SK-N-SH (cell line): Measurements from ENCODE around the gene FADS2. TPM values are rescaled to one million over a fixed set of nuclear protein-coding genes. Genes with fewer than 3 reads are reported as not detected.

Experiments used
- CTCF ChIA-PET: fragments of 300-600, 350-600 bp; formaldehyde crosslinking; extraction: SDS; loops from one replicate; lab custom pipeline; 2021; lab: Yijun Ruan, JAX
- POLR2A ChIA-PET: fragments of 350-600 bp; sonication (Branson Sonifier 250); formaldehyde crosslinking; extraction: SDS; loops from one replicate; lab custom pipeline; 2020; ENCODE audit warnings: antibody characterized with exemption, inconsistent platforms; lab: Yijun Ruan, JAX
- DNase-seq: peaks from one replicate; pipeline ENCODE4 v3.0.0; 2012
- H2AFZ ChIP-seq: fragments of 200-600 bp; sonication (generic); 2 replicates; pipeline ENCODE4 v1.8.1; 2016; ENCODE audit warnings: antibody characterized with exemption, mild to moderate bottlenecking, low read depth
- H3F3A ChIP-seq: fragments of 200-600 bp; sonication (generic); replicated peaks from 2 replicates; pipeline ENCODE3; 2016; ENCODE audit warnings: antibody characterized with exemption, mild to moderate bottlenecking; ENCODE audit not compliant: insufficient read depth
- H3K27ac ChIP-seq, 2 experiments: fragments of 200-500 bp in 1 of 2; fragments of 200-600 bp in 1 of 2; sonication (Bioruptor generic) in 1 of 2; sonication (generic), shearing (Covaris generic) in 1 of 2; 2 replicates each; pipeline versions ENCODE4 v1.5.1 to v1.6.1; 2014 to 2016; ENCODE audit warnings: low read depth in 2 of 2, inconsistent platforms in 1 of 2, low read length in 1 of 2, mild to moderate bottlenecking in 1 of 2, mixed read lengths in 1 of 2
- H3K27me3 ChIP-seq: fragments of 200-600 bp; sonication (generic), shearing (Covaris generic); 2 replicates; pipeline ENCODE4 v1.6.1; 2016; ENCODE audit warnings: mixed run types; ENCODE audit not compliant: insufficient read depth
- H3K36me3 ChIP-seq, 2 experiments: fragments of 200-500 bp in 1 of 2; fragments of 200-600 bp in 1 of 2; sonication (Bioruptor generic) in 1 of 2; sonication (generic) in 1 of 2; replicated peaks in 1 of 2; 2 replicates each; pipeline versions ENCODE3 to v1.5.1; 2014 to 2016; ENCODE audit warnings: low read length in 1 of 2, mild to moderate bottlenecking in 1 of 2; ENCODE audit not compliant: insufficient read depth in 2 of 2, control insufficient read depth in 1 of 2
- H3K4me1 ChIP-seq, 2 experiments: fragments of 200-500 bp in 1 of 2; fragments of 200-600 bp in 1 of 2; sonication (Bioruptor generic) in 1 of 2; sonication (generic), shearing (Covaris generic) in 1 of 2; 2 replicates each; pipeline versions ENCODE4 v1.5.1 to v1.6.1; 2014 to 2016; ENCODE audit warnings: low read depth in 1 of 2, low read length in 1 of 2, mixed run types in 1 of 2; ENCODE audit not compliant: insufficient read depth in 2 of 2, control insufficient read depth in 1 of 2
- H3K4me2 ChIP-seq: fragments of 200-600 bp; sonication (generic), shearing (Covaris generic); 2 replicates; pipeline ENCODE4 v1.6.1; 2017; ENCODE audit warnings: mixed run types
- H3K4me3 ChIP-seq, 2 experiments: fragments of 200-500 bp in 1 of 2; fragments of 200-600 bp in 1 of 2; sonication (Bioruptor generic) in 1 of 2; sonication (generic), shearing (Covaris generic) in 1 of 2; 2 replicates each; pipeline versions ENCODE4 v1.5.1 to v1.8.1; 2014 to 2016; ENCODE audit warnings: low read depth in 2 of 2, inconsistent platforms in 1 of 2, low read length in 1 of 2, mild to moderate bottlenecking in 1 of 2, mixed read lengths in 1 of 2, moderate library complexity in 1 of 2
- H3K79me2 ChIP-seq: fragments of 200-600 bp; sonication (generic); 2 replicates; pipeline ENCODE4 v1.8.1; 2017; ENCODE audit warnings: mild to moderate bottlenecking; ENCODE audit not compliant: insufficient read depth
- H3K9ac ChIP-seq: fragments of 200-600 bp; sonication (generic); 2 replicates; pipeline ENCODE4 v1.6.1; 2017; ENCODE audit warnings: mixed run types
- H3K9me2 ChIP-seq: fragments of 200-600 bp; sonication (generic); 2 replicates; pipeline ENCODE4 v1.6.1; 2017; ENCODE audit warnings: mixed run types
- H3K9me3 ChIP-seq: fragments of 200-600 bp; sonication (generic); 2 replicates; pipeline ENCODE4 v1.6.1; 2017; ENCODE audit warnings: mixed run types, mild to moderate bottlenecking, moderate library complexity
- H4K20me1 ChIP-seq: fragments of 200-600 bp; sonication (generic); 2 replicates; pipeline ENCODE4 v1.6.1; 2017; ENCODE audit warnings: mild to moderate bottlenecking, mixed run types; ENCODE audit not compliant: insufficient read depth
- EZH2phosphoT487 ChIP-seq: fragments of 200-600 bp; sonication (generic); IDR thresholded peaks from 2 replicates; pipeline ENCODE4 v1.6.1; 2017; ENCODE audit warnings: low read depth, mixed run types, mild to moderate bottlenecking, antibody characterized with exemption, moderate library complexity, borderline replicate concordance
- FOSL2 ChIP-seq: IDR thresholded peaks from 2 replicates; pipeline ENCODE4 v1.4.0; 2012; ENCODE audit warnings: low read depth, mild to moderate bottlenecking, moderate library complexity, borderline replicate concordance
- FOXM1 ChIP-seq: IDR thresholded peaks from 2 replicates; pipeline ENCODE4 v1.4.0; 2012; ENCODE audit warnings: low read depth, mild to moderate bottlenecking
- GATA2 ChIP-seq: sonication (generic); formaldehyde crosslinking; IDR thresholded peaks from 2 replicates; pipeline ENCODE4 v1.5.0; 2020; ENCODE audit warnings: mild to moderate bottlenecking, missing genetic modification reagents
- IRF3 ChIP-seq: fragments of 150-350 bp; IDR thresholded peaks from 2 replicates; pipeline ENCODE4 v1.6.1; 2016; ENCODE audit warnings: mild to moderate bottlenecking, low read depth, low read length
- NFIC ChIP-seq: IDR thresholded peaks from 2 replicates; pipeline ENCODE4 v1.4.0; 2012; ENCODE audit warnings: borderline replicate concordance
- NRF1 ChIP-seq: IDR thresholded peaks from 2 replicates; pipeline ENCODE4 v1.6.1; 2012; ENCODE audit warnings: low read depth, mild to moderate bottlenecking, low read length
- RAD21 ChIP-seq: IDR thresholded peaks from 2 replicates; pipeline ENCODE4 v1.6.1; 2012; ENCODE audit warnings: mild to moderate bottlenecking, low read length
- REST ChIP-seq: IDR thresholded peaks from 2 replicates; pipeline ENCODE4 v1.6.1; 2012; ENCODE audit warnings: mild to moderate bottlenecking, low read depth, low read length, moderate library complexity
- RFX5 ChIP-seq: IDR thresholded peaks from 2 replicates; pipeline ENCODE4 v1.6.1; 2012; ENCODE audit warnings: mild to moderate bottlenecking, improper control_type of control experiment, low read length
- TAF1 ChIP-seq: IDR thresholded peaks from 2 replicates; pipeline ENCODE4 v1.6.1; 2012; ENCODE audit warnings: low read depth, mild to moderate bottlenecking, low read length, moderate library complexity, borderline replicate concordance
- TCF12 ChIP-seq: IDR thresholded peaks from 2 replicates; pipeline ENCODE4 v1.4.0; 2012
- TEAD4 ChIP-seq: IDR thresholded peaks from 2 replicates; pipeline ENCODE4 v1.4.0; 2012; ENCODE audit warnings: mild to moderate bottlenecking, borderline replicate concordance; ENCODE audit not compliant: insufficient read depth
- YY1 ChIP-seq: IDR thresholded peaks from 2 replicates; pipeline ENCODE4 v1.4.0; 2012; ENCODE audit warnings: low read depth, mild to moderate bottlenecking
- WGBS: methylation state at CpG from one replicate; pipeline ENCODE4 v1.1.6; 2017; ENCODE audit warnings: low lambda C conversion rate; 5-methylcytosine and 5-hydroxymethylcytosine counted together
- polyA plus RNA-seq, 3 experiments: library from polyadenylated mRNA; depleted of rRNA; stranded (reverse); fragments of >200 nt; gene quantifications; 2 replicates each; pipeline ENCODE4 v1.2.3, GENCODE V29; 2012

FADS2 gene
- polyA plus RNA-seq, 1 of the 3 experiments (the other 2 are of a cell fraction) = 67.8 TPM

GRCh38 chr11:61811831-61812230 is 16.3 kb upstream of the FADS2 start (continued):
- TF ChIP-seq TEAD4 (no peak), RFX5 (no peak), TCF12 (no peak), NFIC (no peak), FOSL2 (no peak), YY1 (no peak), GATA2 (no peak), REST (no peak), RAD21 (no peak)

GRCh38 chr11:61812736-61813411 is 15.2 kb upstream of the FADS2 start:
- POLR2A ChIA-PET = no interaction called here
- Histone ChIP-seq H3K4me2 (no peak overlapping the region), H3K9ac (no peak overlapping the region), H3F3A (peaks cover 24% of the 10 kb centered on the region), H3K27me3 (no peaks in the 10 kb centered on the region), H3K4me1 (peaks cover 7 to 15% of the 10 kb centered on the region in 2 experiments; a peak in 3 of 4 replicates), H2AFZ (no peak overlapping the region), H3K9me3 (no peaks in the 10 kb centered on the region), H4K20me1 (no peaks in the 10 kb centered on the region), H3K36me3 (peaks cover 12 to 40% of the 10 kb centered on the region in 2 experiments), H3K27ac (no peak overlapping the region), H3K79me2 (peaks cover 16% of the 10 kb centered on the region; the same call in 1 of the 2 replicates), H3K9me2 (no peaks in the 10 kb centered on the region), H3K4me3 (no peak overlapping the region)
- TF ChIP-seq YY1 = no peak
- no peak for TF ChIP-seq TAF1
- no peak for TF ChIP-seq EZH2phosphoT487
- no peak for TF ChIP-seq TCF12
- no peak for TF ChIP-seq NRF1
- no peak for TF ChIP-seq IRF3
- TF ChIP-seq FOXM1 = no peak
- CTCF ChIA-PET = interaction anchor here (0.8 to 10.5 kb wide), 5 partner anchors 8 to 295 kb away, joined by 3 to 149 read pairs (median 13); partner anchors contain the start of genes FEN1 and TMEM258
- 100% methylated on average over 4 of the region's 4 CpGs for WGBS
- no peak for DNase-seq
